OCI-LY3 (cell line): ENCODE data around the gene SLC16A6.
"Not testable (repeated sequence)": the region's sequence is repeated elsewhere in the genome, so short reads cannot be mapped to it uniquely, and the experiment has no call there.

Source experiments
- CTCF ChIP-seq: fragments of 200-600, 300-600 bp; sonication (generic); IDR thresholded peaks from 2 replicates; pipeline ENCODE4 v1.5.1; 2014; ENCODE audit warnings: antibody characterized with exemption, low read length, low read depth
- EZH2phosphoT487 ChIP-seq: fragments of 200-600 bp; shearing (Covaris generic); IDR thresholded peaks from 2 replicates; pipeline ENCODE4 v1.6.1; 2018; ENCODE audit warnings: antibody characterized with exemption, mixed run types, low read depth

DNA sequence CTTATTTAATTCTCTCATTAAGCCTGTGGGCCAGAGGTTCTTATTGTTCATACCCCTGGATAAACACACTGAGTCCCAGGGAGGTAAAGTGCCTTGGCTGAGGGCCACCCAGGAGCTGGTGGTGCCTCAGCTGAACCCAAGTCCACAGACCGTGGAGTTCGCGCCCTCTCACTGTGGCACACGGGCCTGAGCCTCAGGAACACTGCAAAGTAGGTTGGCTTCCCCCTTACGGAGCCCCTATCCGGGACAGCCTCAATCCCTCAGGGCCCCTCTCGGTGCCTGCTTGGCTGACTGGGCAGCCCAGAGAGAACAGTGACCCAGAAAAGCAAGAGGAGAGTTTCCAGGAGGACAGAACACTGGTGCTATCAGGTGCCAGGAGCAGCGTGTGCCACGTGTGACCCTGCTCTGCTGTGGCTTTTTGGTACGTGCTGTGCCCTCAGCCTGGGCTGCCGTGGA, 55.6 kb downstream of the SLC16A6 start:
- TF ChIP-seq CTCF, EZH2phosphoT487: not testable (repeated sequence)
